T-helper 2 cell (primary cell): ENCODE data around the gene MLXIP.
"Not testable (repeated sequence)": the region's sequence is repeated elsewhere in the genome, so short reads cannot be mapped to it uniquely, and the experiment has no call there.

Experiments used
- DNase-seq, 5 experiments: peaks; one replicate each; pipeline versions ENCODE4 v3.0.0 to v3.0.0-alpha.2; 2012 to 2022

The MLXIP gene

GRCh38 chr12:122056406-122056805 is 22.1 kb upstream of the MLXIP start:
- not testable (repeated sequence) for DNase-seq

GRCh38 chr12:122057007-122057735 is 21.4 kb upstream of the MLXIP start:
- no peak for DNase-seq

GRCh38 chr12:122057769-122058168 is 20.8 kb upstream of the MLXIP start:
- no peak for DNase-seq

- no peak for DNase-seq
These were observed 19.9 kb upstream of the MLXIP start for GRCh38 chr12:122058549-122059149.

- no peak for DNase-seq
These were observed 19.2 kb upstream of the MLXIP start for GRCh38 chr12:122059203-122059960.

GRCh38 chr12:122060081-122060501 is 18.5 kb upstream of the MLXIP start:
- no peak for DNase-seq

GRCh38 chr12:122061253-122061652 is 17.3 kb upstream of the MLXIP start:
- no peak for DNase-seq

- no peak for DNase-seq
These were observed 15.5 kb upstream of the MLXIP start for GRCh38 chr12:122062832-122063693.

GRCh38 chr12:122063694-122064024 is 14.9 kb upstream of the MLXIP start:
- DNase-seq, result no peak

- peak in 1 of 5 experiments; percentile 36 for DNase-seq
These were observed 14.4 kb upstream of the MLXIP start for GRCh38 chr12:122064025-122064777.

GRCh38 chr12:122064780-122065588 is 13.6 kb upstream of the MLXIP start:
- DNase-seq, result no peak

- no peak for DNase-seq
These were observed 11.0 kb upstream of the MLXIP start for GRCh38 chr12:122067548-122067947.

GRCh38 chr12:122067966-122068365 is 10.6 kb upstream of the MLXIP start:
- DNase-seq, result peak in 2 of 5 experiments; percentile 13 to 67

GRCh38 chr12:122072031-122072970 is 6.3 kb upstream of the MLXIP start:
- no peak for DNase-seq

GRCh38 chr12:122073815-122074214 is 4.7 kb upstream of the MLXIP start:
- no peak for DNase-seq

- DNase-seq, result no peak
These were observed 1.6 kb upstream of the MLXIP start for GRCh38 chr12:122076743-122077495.

- peak in 1 of 5 experiments; percentile 49 for DNase-seq
These were observed 526 bp downstream of the MLXIP start for GRCh38 chr12:122079033-122079531.

GRCh38 chr12:122079532-122080081 is 1.1 kb downstream of the MLXIP start:
- DNase-seq, result peak in 1 of 5 experiments; percentile 15
